Measurements from ENCODE around the gene AMIGO3.
A peak's percentile ranks its signal among the peaks of the same experiment; 100 is the strongest.

AMIGO3 gene

DNA sequence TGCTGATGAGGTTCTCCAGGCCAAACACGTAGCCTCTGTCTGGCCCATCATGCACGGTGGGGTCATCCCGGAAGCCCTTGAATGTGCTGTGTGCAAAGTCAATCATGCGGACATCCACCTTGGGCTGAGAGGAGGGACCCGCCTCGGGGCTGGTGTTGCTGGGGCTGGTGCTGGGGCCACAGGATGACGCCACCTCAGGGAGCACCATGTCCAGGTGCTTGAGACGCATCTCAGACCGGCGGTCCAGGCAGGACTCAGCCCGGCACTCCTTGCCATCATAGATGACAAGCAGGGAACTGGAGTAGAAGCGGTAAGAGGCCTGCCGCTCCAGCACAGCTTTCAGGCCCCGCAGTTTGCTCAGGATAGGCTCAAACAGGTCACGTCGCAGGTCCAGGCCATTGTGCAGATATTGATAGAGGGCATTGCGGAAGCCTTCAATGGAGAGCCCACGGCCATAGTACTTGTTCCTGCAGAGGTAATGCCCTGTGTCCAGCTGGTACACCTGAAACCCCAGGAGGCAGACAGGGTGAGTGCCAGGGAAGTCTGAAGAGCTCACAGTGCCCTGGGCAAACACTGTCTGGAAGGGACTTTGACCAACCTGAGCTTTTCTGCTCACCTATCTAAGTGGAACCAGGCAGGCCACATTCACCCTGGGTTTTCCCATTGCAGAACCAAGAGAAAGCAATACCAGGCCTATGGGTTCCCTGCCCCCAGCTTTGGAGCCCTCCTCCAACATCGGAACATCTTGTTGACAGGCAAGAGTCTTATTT is 7.9 kb upstream of the AMIGO3 start:
- peaks cover 18% of the 10 kb centered on the region for H3K79me2 ChIP-seq (ENCODE audit: insufficient read depth, low read length)
- no peaks in the 10 kb centered on the region for H3K27me3 ChIP-seq (ENCODE audit: insufficient read depth, low read length, poor library complexity)
- H3K4me1 ChIP-seq (ENCODE audit: insufficient read depth, low read length), result peaks cover 24% of the 10 kb centered on the region
- no peak overlapping the region for H3K27ac ChIP-seq (ENCODE audit: low read length)
- no peak overlapping the region for H3K4me2 ChIP-seq (ENCODE audit: insufficient read depth, low read length)
- ATAC-seq (ENCODE audit: insufficient read depth, low read depth) (no peak), DNase-seq (no peak)
- no peak overlapping the region for H2AFZ ChIP-seq (ENCODE audit: low read depth, low read length)
- no peak overlapping the region for H3K9ac ChIP-seq (ENCODE audit: low read depth, low read length)
- TF ChIP-seq EZH2 (IDR thresholded peaks at IDR 0.05; ENCODE audit: borderline replicate concordance, low read depth, low read length, severe bottlenecking), result no peak
- TF ChIP-seq, protein P1, sequence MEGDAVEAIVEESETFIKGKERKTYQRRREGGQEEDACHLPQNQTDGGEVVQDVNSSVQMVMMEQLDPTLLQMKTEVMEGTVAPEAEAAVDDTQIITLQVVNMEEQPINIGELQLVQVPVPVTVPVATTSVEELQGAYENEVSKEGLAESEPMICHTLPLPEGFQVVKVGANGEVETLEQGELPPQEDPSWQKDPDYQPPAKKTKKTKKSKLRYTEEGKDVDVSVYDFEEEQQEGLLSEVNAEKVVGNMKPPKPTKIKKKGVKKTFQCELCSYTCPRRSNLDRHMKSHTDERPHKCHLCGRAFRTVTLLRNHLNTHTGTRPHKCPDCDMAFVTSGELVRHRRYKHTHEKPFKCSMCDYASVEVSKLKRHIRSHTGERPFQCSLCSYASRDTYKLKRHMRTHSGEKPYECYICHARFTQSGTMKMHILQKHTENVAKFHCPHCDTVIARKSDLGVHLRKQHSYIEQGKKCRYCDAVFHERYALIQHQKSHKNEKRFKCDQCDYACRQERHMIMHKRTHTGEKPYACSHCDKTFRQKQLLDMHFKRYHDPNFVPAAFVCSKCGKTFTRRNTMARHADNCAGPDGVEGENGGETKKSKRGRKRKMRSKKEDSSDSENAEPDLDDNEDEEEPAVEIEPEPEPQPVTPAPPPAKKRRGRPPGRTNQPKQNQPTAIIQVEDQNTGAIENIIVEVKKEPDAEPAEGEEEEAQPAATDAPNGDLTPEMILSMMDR (IDR thresholded peaks at IDR 0.05; ENCODE audit: borderline replicate concordance, extremely low read depth, low read length, poor library complexity, severe bottlenecking), result no peak
- no peak overlapping the region for H3K4me3 ChIP-seq (ENCODE audit: low read depth in 1 of 2, low read length in 2 of 2)
- no peaks in the 10 kb centered on the region for H3K9me3 ChIP-seq (ENCODE audit: insufficient read depth, low read length, severe bottlenecking)
- H4K20me1 ChIP-seq (ENCODE audit: insufficient read depth, low read length), result peaks cover 12% of the 10 kb centered on the region
- peaks cover 54% of the 10 kb centered on the region for H3K36me3 ChIP-seq (ENCODE audit: insufficient read depth, low read length)

DNA sequence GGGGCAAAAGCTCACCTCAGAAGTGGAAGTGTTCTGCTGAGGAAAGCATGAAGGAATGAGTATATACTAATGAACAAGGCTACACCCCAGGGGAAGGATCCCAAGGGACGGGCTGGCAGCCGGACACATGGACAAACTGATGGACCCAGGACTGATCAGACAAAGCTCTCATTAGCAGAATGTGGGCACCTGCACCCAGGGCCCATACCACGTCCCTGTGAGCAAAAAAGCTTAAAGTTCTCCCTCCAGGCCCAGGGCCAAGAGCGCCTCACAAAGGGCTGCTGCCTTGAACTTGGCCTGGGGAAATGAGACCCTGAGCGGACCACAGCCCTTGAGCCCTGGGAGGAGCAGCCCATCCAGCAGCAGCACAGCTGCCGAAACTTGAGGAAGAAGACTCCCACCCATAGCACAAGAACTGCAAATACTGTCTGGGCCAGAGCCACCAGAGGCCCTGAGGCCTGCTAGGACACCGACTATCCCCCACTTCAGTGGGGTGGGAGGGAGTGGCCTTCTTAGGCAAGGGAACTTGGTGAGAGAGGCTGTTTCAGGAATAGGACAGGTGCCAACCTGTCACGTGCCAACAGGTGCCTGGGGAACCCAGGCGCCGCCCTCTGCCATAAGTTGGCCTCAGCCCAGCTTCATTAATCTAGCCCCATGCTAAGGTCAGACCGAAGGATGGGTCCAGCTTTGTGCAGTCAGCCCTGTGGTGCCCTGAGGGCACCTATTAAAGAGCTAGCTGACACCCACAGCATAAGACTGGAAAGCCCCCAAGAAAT is 6.6 kb upstream of the AMIGO3 start:
- ATAC-seq (ENCODE audit: insufficient read depth, low read depth) (no peak), DNase-seq (peak; percentile 3)
- peaks cover 24% of the 10 kb centered on the region for H4K20me1 ChIP-seq (ENCODE audit: insufficient read depth, low read length)
- H3K9ac ChIP-seq (ENCODE audit: low read depth, low read length), result no peak overlapping the region
- peaks cover 56% of the 10 kb centered on the region for H3K36me3 ChIP-seq (ENCODE audit: insufficient read depth, low read length)
- peaks cover 32% of the 10 kb centered on the region for H3K4me1 ChIP-seq (ENCODE audit: insufficient read depth, low read length)
- no peaks in the 10 kb centered on the region for H3K9me3 ChIP-seq (ENCODE audit: insufficient read depth, low read length, severe bottlenecking)
- H3K4me2 ChIP-seq (ENCODE audit: insufficient read depth, low read length), result no peak overlapping the region
- no peak overlapping the region for H3K27ac ChIP-seq (ENCODE audit: low read length)
- peaks cover 29% of the 10 kb centered on the region for H3K79me2 ChIP-seq (ENCODE audit: insufficient read depth, low read length)
- no peaks in the 10 kb centered on the region for H3K27me3 ChIP-seq (ENCODE audit: insufficient read depth, low read length, poor library complexity)
- H2AFZ ChIP-seq (ENCODE audit: low read depth, low read length), result no peak overlapping the region
- TF ChIP-seq, protein P1 (IDR thresholded peaks at IDR 0.05; ENCODE audit: borderline replicate concordance, extremely low read depth, low read length, poor library complexity, severe bottlenecking), result no peak
- no peak for TF ChIP-seq EZH2 (IDR thresholded peaks at IDR 0.05; ENCODE audit: borderline replicate concordance, low read depth, low read length, severe bottlenecking)
- H3K4me3 ChIP-seq (ENCODE audit: low read depth in 1 of 2, low read length in 2 of 2), result no peak overlapping the region

DNA sequence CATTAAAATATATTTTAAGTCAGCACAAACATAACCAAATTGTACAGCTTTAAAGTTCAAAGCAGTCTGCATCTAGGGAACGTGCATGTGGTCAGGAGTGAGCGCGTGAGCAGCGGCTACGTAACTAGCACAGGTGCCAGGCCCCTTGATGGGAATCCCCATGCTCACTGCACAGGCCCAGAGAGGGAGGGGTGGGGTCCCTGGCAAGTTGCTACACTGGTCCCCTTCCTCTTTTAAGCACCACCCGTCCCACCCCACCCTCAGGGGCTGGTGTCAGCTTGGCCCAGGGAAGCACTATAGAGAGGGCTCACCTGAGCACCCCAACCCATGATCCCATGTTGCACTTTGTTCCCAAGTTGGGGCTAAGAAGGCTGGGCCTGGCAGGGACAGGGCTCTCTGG is 5.1 kb upstream of the AMIGO3 start:
- no peaks in the 10 kb centered on the region for H3K9me3 ChIP-seq (ENCODE audit: insufficient read depth, low read length, severe bottlenecking)
- H4K20me1 ChIP-seq (ENCODE audit: insufficient read depth, low read length), result peaks cover 32% of the 10 kb centered on the region
- no peak for TF ChIP-seq EZH2 (IDR thresholded peaks at IDR 0.05; ENCODE audit: borderline replicate concordance, low read depth, low read length, severe bottlenecking)
- TF ChIP-seq, protein P1 (IDR thresholded peaks at IDR 0.05; ENCODE audit: borderline replicate concordance, extremely low read depth, low read length, poor library complexity, severe bottlenecking), result no peak
- H3K36me3 ChIP-seq (ENCODE audit: insufficient read depth, low read length), result peaks cover 53% of the 10 kb centered on the region
- H3K4me2 ChIP-seq (ENCODE audit: insufficient read depth, low read length), result peak overlapping the region; percentile 98
- peaks cover 32% of the 10 kb centered on the region for H3K79me2 ChIP-seq (ENCODE audit: insufficient read depth, low read length)
- H3K27me3 ChIP-seq (ENCODE audit: insufficient read depth, low read length, poor library complexity), result no peaks in the 10 kb centered on the region
- H3K4me3 ChIP-seq (ENCODE audit: low read depth in 1 of 2, low read length in 2 of 2), result peak overlapping the region; percentile 91 to 94; a peak in 3 of 4 replicates
- ATAC-seq (ENCODE audit: insufficient read depth, low read depth), result no peak
- H3K9ac ChIP-seq (ENCODE audit: low read depth, low read length), result peak overlapping the region; percentile 96
- peak; percentile 37 for DNase-seq
- peak overlapping the region; percentile 82 for H2AFZ ChIP-seq (ENCODE audit: low read depth, low read length)
- peak overlapping the region; percentile 88 for H3K27ac ChIP-seq (ENCODE audit: low read length)
- H3K4me1 ChIP-seq (ENCODE audit: insufficient read depth, low read length), result peaks cover 45% of the 10 kb centered on the region
